RPMI8226 (cell line): ENCODE results near the gene KNDC1.
A peak's percentile ranks its signal among the peaks of the same experiment; 100 is the strongest.
"Not testable (repeated sequence)": the region's sequence is repeated elsewhere in the genome, so short reads cannot be mapped to it uniquely, and the experiment has no call there.

ENCODE experiments used
- DNase-seq: peaks from one replicate; pipeline ENCODE4 v3.0.0-alpha.2; 2015

KNDC1 gene

GRCh38 chr10:133141958-133142340, 18.1 kb upstream of the KNDC1 start:
- DNase-seq = no peak

- DNase-seq = no peak
Observed at GRCh38 chr10:133142523-133143199, 17.4 kb upstream of the KNDC1 start.

DNA sequence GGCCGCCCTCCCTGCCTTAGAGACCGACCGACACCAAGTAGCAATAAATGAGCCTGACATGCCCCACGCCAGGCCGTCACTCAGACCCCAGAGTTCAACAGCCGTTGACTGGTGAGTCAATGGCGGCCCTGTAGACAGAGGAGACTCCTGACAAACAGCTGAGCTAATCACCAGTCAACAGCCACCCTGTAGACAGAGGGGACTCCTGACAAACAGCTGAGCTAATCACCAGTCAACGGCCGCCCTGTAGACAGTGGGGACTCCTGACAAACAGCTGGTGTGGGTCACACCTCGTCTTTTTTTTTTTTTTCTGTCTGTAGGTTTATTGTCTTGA, 16.9 kb upstream of the KNDC1 start:
- DNase-seq = no peak

- no peak for DNase-seq
Observed at GRCh38 chr10:133143546-133143945, 16.5 kb upstream of the KNDC1 start.

- DNase-seq = no peak
Observed at GRCh38 chr10:133144771-133145170, 15.2 kb upstream of the KNDC1 start.

- DNase-seq = no peak
Observed at GRCh38 chr10:133150226-133150625, 9.8 kb upstream of the KNDC1 start.

- DNase-seq = no peak
Observed at GRCh38 chr10:133150656-133151055, 9.4 kb upstream of the KNDC1 start.

- not testable (repeated sequence) for DNase-seq
Observed at GRCh38 chr10:133151071-133151470, 8.9 kb upstream of the KNDC1 start.

DNA sequence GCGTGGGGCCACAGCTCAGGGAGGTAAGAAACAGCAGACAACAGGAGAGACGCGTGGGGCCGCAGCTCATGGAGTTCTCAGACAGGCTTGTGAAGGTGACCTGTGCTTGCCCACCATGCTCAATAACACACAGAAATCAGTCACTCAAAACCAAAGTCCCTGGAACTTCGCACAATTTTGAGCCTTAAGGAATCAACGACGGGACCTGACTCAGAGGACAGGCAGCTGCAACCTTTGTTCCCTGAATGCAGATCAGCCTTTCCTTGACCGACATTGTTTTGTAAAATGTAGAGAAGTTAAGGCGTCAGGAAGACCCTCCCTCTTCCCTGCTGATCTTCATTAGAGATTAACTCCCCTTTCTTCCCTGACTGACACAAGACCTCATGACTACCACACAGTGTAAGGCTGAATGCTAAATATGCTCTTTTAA, 8.5 kb upstream of the KNDC1 start:
- DNase-seq = no peak

DNA sequence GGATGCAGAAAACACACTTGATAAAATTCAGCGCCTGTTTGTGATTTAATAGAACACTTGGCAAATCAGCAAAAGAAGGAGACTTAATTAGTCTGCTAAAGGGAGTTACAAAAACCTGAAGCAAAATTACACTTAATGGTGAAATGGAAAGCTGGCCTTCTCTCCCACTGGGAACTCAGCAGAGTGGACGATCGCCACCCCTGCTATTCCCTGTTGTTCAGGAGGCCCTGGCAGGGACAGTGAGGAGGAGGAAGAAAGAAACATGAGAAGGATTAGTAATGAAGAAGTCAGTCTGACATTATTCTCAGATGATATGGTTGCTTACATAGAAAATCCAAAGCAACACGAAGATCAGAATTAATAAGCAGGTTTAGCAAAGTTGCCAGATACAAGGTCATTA, 5.6 kb upstream of the KNDC1 start:
- no peak for DNase-seq

- DNase-seq = no peak
Observed at GRCh38 chr10:133154996-133155778, 4.8 kb upstream of the KNDC1 start.

DNA sequence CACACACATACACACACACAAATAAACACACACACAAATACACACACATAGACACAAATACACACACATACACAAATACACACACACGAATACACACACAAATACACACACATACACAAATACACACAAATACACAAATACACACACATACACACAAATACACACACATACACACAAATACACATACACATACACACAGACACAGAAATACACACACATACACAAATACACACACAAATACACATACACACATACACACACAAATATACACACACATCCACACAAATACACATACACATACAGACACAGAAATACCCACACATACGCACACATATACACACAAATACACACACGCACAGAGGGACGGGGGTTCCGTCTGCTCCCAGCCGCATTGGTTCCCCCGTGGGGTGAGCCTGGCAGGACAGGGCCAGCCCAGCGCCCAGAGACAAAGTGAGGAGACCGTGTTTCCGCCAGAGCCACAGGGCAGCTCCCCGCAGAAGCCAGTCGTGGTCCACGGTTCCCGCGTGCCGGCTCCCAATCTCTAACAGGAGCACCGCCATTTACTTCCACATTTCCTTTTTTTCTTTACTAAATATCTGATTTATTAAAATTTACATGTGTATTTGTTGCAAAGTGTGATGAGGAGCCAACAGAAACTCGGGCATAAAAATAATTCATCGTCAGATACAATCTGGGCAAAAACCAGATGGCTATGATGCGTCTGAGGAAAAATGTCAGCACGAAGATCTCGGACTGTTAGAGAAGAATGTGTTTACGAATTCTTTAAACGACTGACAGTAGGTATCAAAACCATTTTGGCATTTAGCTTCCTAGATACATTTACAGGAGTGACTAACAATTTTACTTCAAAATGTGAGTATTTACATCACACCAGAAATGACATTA, 3.1 kb upstream of the KNDC1 start:
- DNase-seq = no peak

GRCh38 chr10:133157662-133158436, 2.2 kb upstream of the KNDC1 start:
- DNase-seq = no peak

DNA sequence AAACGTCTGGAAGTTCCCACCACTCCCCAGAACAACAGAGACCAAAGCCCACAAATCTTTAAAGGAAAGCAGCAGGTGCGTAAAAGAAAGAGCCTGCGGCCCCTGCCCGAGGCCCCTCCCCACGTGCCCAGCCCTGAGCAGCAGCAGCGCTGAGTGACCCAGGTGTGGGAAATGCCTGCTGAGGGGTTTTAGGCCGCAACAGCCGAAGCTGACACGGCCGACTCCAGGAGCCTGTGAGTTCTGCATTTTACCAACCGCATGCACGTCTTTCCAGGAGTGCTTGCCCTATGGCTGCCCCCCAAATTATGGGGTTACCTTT, 1.6 kb upstream of the KNDC1 start:
- no peak for DNase-seq

DNA sequence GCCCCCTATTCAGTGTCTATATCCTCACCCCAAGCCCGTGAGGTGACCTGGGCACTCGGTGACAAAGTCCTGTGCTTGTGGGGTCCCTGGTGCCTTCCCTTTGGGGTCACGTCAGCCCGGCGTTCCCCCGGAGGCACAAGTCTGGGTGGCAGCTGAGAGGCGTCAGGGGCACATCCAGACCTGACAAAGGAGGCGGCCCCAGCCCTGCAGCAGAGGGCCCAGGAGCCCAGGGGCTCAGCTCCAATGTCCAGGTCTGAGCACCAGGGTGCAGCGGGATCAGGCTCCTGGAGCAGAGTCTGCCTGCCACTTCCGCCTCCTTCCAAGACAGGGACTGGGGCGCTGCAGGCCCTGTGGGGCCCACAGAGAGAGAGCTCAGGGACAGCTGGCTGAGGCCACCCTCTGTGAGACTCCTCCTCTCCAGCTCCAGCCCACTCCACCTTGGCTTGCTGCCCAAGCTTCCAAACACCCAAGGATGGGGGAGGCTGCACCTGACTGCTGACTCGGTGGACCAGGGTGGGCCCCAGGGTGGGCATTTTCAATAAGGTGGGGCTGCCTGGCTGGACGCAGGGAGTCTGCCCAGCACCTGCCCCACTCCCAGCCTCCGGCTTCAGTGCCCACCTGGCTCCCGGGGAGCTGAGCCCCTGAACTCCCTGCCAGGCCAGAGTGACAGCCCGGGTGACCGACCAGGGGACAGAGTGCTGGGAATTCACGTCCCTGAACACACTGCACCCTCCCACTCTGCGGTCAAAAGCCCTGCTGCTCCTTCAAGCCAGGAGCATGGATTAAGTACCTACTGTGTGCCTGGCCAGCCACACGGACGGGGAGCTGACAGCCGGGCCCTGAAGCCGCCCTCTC, 1.0 kb upstream of the KNDC1 start:
- peak; percentile 42 for DNase-seq

GRCh38 chr10:133159611-133159949, 439 bp upstream of the KNDC1 start:
- DNase-seq = no peak

DNA sequence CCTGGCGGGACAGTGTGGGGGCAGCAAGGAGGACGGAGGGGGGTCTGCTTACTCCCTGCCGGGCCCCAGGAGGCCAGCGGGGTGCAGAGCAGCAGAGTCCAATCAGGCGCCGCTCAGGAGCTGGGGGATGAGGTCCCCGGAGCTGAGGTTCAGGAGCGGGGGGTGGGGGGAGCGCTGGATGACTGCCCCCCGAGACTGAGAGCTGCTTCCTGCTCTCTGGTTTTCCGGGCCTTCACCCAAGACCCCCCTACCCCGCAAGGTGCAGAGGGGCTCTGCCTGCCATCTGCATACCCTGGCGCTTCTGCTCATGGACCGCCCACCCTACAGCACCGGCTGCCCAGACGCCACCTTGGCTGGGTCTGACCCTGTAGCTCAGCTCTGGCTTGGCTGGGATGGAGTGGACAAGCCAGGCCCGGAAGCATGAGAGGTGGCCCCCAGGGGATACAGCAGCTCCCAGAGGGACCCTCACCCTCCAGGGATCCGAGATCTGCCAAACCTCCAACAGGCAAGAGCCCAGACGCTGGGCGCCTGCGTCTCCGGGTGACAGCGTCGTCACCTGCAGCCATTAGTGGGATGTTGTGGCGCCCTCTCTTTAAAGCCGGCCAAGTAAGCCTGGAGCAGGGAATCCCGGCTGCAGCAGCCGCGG, 930 bp downstream of the KNDC1 start:
- DNase-seq = no peak

DNA sequence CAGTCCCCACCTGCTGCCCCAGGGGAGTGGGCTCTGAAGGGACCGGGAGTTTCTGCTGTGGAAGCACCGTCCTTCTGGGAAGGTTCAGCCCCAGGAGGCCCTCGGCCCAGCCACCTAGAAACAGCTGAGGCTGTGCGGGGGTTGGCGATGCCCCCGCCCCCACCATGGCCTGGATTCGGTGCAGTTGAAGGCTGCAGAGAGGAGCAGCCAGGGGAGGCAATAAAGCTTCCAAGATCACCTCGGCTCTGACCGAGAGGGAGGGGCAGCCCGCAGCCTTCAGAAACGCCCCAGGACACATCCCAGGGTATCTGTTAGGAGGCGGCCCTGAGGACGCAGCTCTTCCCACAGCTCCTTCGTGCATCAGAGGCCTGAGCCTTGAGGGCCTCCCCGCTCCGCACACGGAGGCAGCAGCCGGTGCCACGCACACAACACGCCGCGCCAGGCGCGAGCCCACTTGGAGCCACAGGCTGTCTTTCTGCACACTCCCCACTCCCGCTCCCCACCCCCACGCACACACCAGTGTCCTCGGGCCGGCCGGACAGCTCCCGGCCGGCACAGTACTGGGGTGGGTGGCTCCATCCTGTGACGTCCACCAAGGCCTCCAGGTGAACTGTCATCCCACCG, 1.6 kb downstream of the KNDC1 start:
- no peak for DNase-seq

- no peak for DNase-seq
Observed at GRCh38 chr10:133162178-133162909, 2.3 kb downstream of the KNDC1 start.
